CD14-positive monocyte (primary cell): ENCODE results near the gene HHIPL1. TPM values are rescaled to one million over a fixed set of nuclear protein-coding genes. Genes with fewer than 3 reads are reported as not detected.

Experiments
- DNase-seq, 3 donors: peaks; one replicate each; pipeline ENCODE4 v3.0.0-alpha.2; 2011 to 2022
- H2AFZ ChIP-seq: 2 replicates; pipeline ENCODE4 v1.6.0; 2012; ENCODE audit warnings: mild to moderate bottlenecking, low read depth, low read length, inconsistent platforms; ENCODE audit not compliant: insufficient read depth, poor library complexity, severe bottlenecking
- H3K27ac ChIP-seq, 2 donors: 1 replicate in 1 of 2; 2 replicates in 1 of 2; pipeline ENCODE4 v1.5.1; 2012 to 2013; ENCODE audit warnings: low read length in 2 of 2, control low read depth in 1 of 2, inconsistent platforms in 1 of 2, low read depth in 1 of 2, mild to moderate bottlenecking in 1 of 2
- H3K27me3 ChIP-seq, 2 donors: one replicate each; pipeline versions ENCODE4 v1.6.0 to v1.6.1; 2011 to 2013; ENCODE audit warnings: low read length in 2 of 2; ENCODE audit not compliant: control insufficient read depth in 2 of 2, insufficient read depth in 2 of 2
- H3K36me3 ChIP-seq, 2 donors: replicated peaks in 1 of 2; 1 replicate in 1 of 2; 2 replicates in 1 of 2; pipeline versions ENCODE4 v1.5.1 to v1.6.1; 2012 to 2013; ENCODE audit warnings: low read length in 2 of 2, control low read depth in 1 of 2, inconsistent platforms in 1 of 2, mild to moderate bottlenecking in 1 of 2; ENCODE audit not compliant: insufficient read depth in 2 of 2, control insufficient read depth in 1 of 2
- H3K4me1 ChIP-seq, 2 donors: 1 replicate in 1 of 2; 2 replicates in 1 of 2; pipeline versions ENCODE4 v1.5.1 to v1.6.1; 2012 to 2013; ENCODE audit warnings: low read length in 2 of 2, control low read depth in 1 of 2, inconsistent platforms in 1 of 2, mild to moderate bottlenecking in 1 of 2, moderate library complexity in 1 of 2; ENCODE audit not compliant: insufficient read depth in 2 of 2, control insufficient read depth in 1 of 2
- H3K4me2 ChIP-seq: replicated peaks from 2 replicates; pipeline ENCODE3; 2012; ENCODE audit warnings: low read length, moderate library complexity, mild to moderate bottlenecking; ENCODE audit not compliant: poor library complexity, severe bottlenecking; ENCODE audit errors: extremely low read depth
- H3K4me3 ChIP-seq, 3 experiments: fragments of 200-600 bp in 1 of 3; sonication (generic) in 1 of 3; replicated peaks in 1 of 3; 1 replicate in 2 of 3; 2 replicates in 1 of 3; pipeline ENCODE4 v1.5.1; 2011 to 2013; ENCODE audit warnings: low read length in 3 of 3, mild to moderate bottlenecking in 3 of 3, control low read depth in 2 of 3, low read depth in 2 of 3, inconsistent platforms in 1 of 3, moderate library complexity in 1 of 3
- H3K79me2 ChIP-seq: 2 replicates; pipeline ENCODE4 v1.6.0; 2012; ENCODE audit warnings: mild to moderate bottlenecking, control low read depth, inconsistent platforms, low read length, moderate library complexity; ENCODE audit not compliant: insufficient read depth
- H3K9ac ChIP-seq: 2 replicates; pipeline ENCODE4 v1.6.0; 2017; ENCODE audit warnings: low read length, mild to moderate bottlenecking; ENCODE audit not compliant: insufficient read depth, poor library complexity, severe bottlenecking
- H3K9me3 ChIP-seq, 2 donors: replicated peaks in 1 of 2; 1 replicate in 1 of 2; 2 replicates in 1 of 2; pipeline versions ENCODE4 v1.5.1 to v1.6.1; 2012 to 2013; ENCODE audit warnings: low read length in 2 of 2, control low read depth in 1 of 2; ENCODE audit not compliant: control insufficient read depth in 1 of 2, insufficient read depth in 1 of 2
- H4K20me1 ChIP-seq: 2 replicates; pipeline ENCODE4 v1.6.0; 2012; ENCODE audit warnings: mild to moderate bottlenecking, low read length, control low read depth, moderate library complexity; ENCODE audit not compliant: insufficient read depth
- H3K27ac Mint-ChIP-seq, 7 donors: one replicate each; pipeline ENCODE4 v1.8.0; 2020; ENCODE audit warnings: mild to moderate bottlenecking in 7 of 7, mixed read lengths in 7 of 7, moderate library complexity in 6 of 7, inconsistent platforms in 2 of 7
- H3K27me3 Mint-ChIP-seq, 3 donors: one replicate each; pipeline ENCODE4 v1.8.0; 2021 to 2022; ENCODE audit warnings: low read depth in 3 of 3, mild to moderate bottlenecking in 3 of 3, mixed read lengths in 3 of 3, moderate library complexity in 3 of 3, inconsistent platforms in 1 of 3
- H3K36me3 Mint-ChIP-seq, 2 donors: one replicate each; pipeline ENCODE4 v1.8.0; 2020; ENCODE audit warnings: mixed read lengths in 2 of 2, inconsistent platforms in 1 of 2, mild to moderate bottlenecking in 1 of 2
- H3K4me1 Mint-ChIP-seq: one replicate; pipeline ENCODE4 v1.8.0; 2020; ENCODE audit warnings: mild to moderate bottlenecking, mixed read lengths
- H3K4me3 Mint-ChIP-seq, 2 donors: one replicate each; pipeline ENCODE4 v1.8.0; 2020; ENCODE audit warnings: mild to moderate bottlenecking in 2 of 2, mixed read lengths in 2 of 2, moderate library complexity in 1 of 2
- H3K9me3 Mint-ChIP-seq, 7 donors: one replicate each; pipeline ENCODE4 v1.8.0; 2020 to 2022; ENCODE audit warnings: mixed read lengths in 7 of 7, mild to moderate bottlenecking in 6 of 7, moderate library complexity in 6 of 7, inconsistent platforms in 2 of 7
- CTCF ChIP-seq: fragments of 200-600 bp; IDR thresholded peaks from one replicate; pipeline ENCODE4 v1.8.0; 2022; ENCODE audit warnings: antibody characterized with exemption, mild to moderate bottlenecking
- WGBS: methylation state at CpG from one replicate; pipeline ENCODE4 v1.1.5; 2013; ENCODE audit warnings: missing lambda C conversion rate; ENCODE audit not compliant: insufficient coverage; 5-methylcytosine and 5-hydroxymethylcytosine counted together
- intact Hi-C, 2 donors: fragments of 100-400 bp; cut with micrococcal nuclease; formaldehyde crosslinking; loops; one replicate each; pipeline versions ENCODE4 v1.15.0 to v1.15.1; 2023
- polyA plus RNA-seq, 3 donors: library from polyadenylated mRNA; depleted of rRNA in 1 of 3; unstranded in 2 of 3; stranded (reverse) in 1 of 3; fragments of 300-500 nt in 2 of 3; fragments of >200 nt in 1 of 3; fragmentation: Illumina TruSeq in 2 of 3; gene quantifications; 1 replicate in 2 of 3; 2 replicates in 1 of 3; pipeline ENCODE4 v1.2.3, GENCODE V29; 2012 to 2021

Gene HHIPL1
- polyA plus RNA-seq, 3 donors: 0.09 TPM; not detected in 2

GRCh38 chr14:99599393-99599792, 45.5 kb upstream of the HHIPL1 start:
- Mint-ChIP-seq H3K9me3 (peaks cover 0 to 9% (median 0%) of the 10 kb centered on the region in 7 donors), H3K36me3 (no peaks in the 10 kb centered on the region), H3K4me3 (no peak overlapping the region), H3K27me3 (peaks cover 30 to 39% (median 34%) of the 10 kb centered on the region in 3 donors), H3K27ac (no peak overlapping the region), H3K4me1 (peaks cover 1% of the 10 kb centered on the region)
- Histone ChIP-seq H3K4me2 (no peak overlapping the region), H3K36me3 (no peaks in the 10 kb centered on the region), H3K4me1 (no peaks in the 10 kb centered on the region), H2AFZ (no peak overlapping the region), H3K79me2 (no peaks in the 10 kb centered on the region), H3K9me3 (no peaks in the 10 kb centered on the region), H3K4me3 (no peak overlapping the region), H3K9ac (no peak overlapping the region), H4K20me1 (no peaks in the 10 kb centered on the region), H3K27ac (no peak overlapping the region), H3K27me3 (peaks cover 10 to 27% of the 10 kb centered on the region in 2 donors)
- no peak for DNase-seq
- no peak for TF ChIP-seq CTCF
- intact Hi-C loops: no loop called here
- WGBS: 83% methylated on average over 3 of the region's 6 CpGs

GRCh38 chr14:99600232-99600888, 44.6 kb upstream of the HHIPL1 start:
- Mint-ChIP-seq H3K4me1 (peaks cover 2% of the 10 kb centered on the region), H3K27ac (no peak overlapping the region), H3K4me3 (no peak overlapping the region), H3K9me3 (peaks cover 0 to 9% (median 0%) of the 10 kb centered on the region in 7 donors), H3K27me3 (peaks cover 30 to 49% (median 40%) of the 10 kb centered on the region in 3 donors), H3K36me3 (no peaks in the 10 kb centered on the region)
- 64% methylated on average over 3 of the region's 3 CpGs for WGBS
- no peak overlapping the region for H3K4me3 ChIP-seq
- no peak for TF ChIP-seq CTCF
- H3K27ac ChIP-seq: no peak overlapping the region
- H3K36me3 ChIP-seq: no peaks in the 10 kb centered on the region
- no peaks in the 10 kb centered on the region for H3K79me2 ChIP-seq
- peaks cover 11 to 37% of the 10 kb centered on the region in 2 donors for H3K27me3 ChIP-seq
- intact Hi-C loops: no loop called here
- no peak overlapping the region for H2AFZ ChIP-seq
- H3K4me1 ChIP-seq: peaks cover 5 to 8% of the 10 kb centered on the region in 2 donors
- no peaks in the 10 kb centered on the region for H3K9me3 ChIP-seq
- H3K9ac ChIP-seq: no peak overlapping the region
- H3K4me2 ChIP-seq: no peak overlapping the region
- DNase-seq: no peak
- no peaks in the 10 kb centered on the region for H4K20me1 ChIP-seq
